Left lung (tissue), 10 donors: ENCODE results near the gene TOP1. TPM values are rescaled to one million over a fixed set of nuclear protein-coding genes. Genes with fewer than 3 reads are reported as not detected.

Source experiments
- ATAC-seq: fragments of 200-7000 bp; cut with Tn5 transposase; one replicate; pipeline ENCODE4 v1.9.1; 2020; ENCODE audit warnings: moderate library complexity
- DNase-seq, 4 donors: peaks; one replicate each; pipeline ENCODE4 v3.0.0-alpha.2; 2013 to 2020
- H3K27ac ChIP-seq, 2 donors: fragments of 200-600 bp; sonication (generic) in 1 of 2; one replicate each; pipeline versions ENCODE4 v1.5.0 to v1.8.0; 2020 to 2021
- H3K27me3 ChIP-seq, 2 donors: fragments of 200-600 bp; sonication (generic) in 1 of 2; one replicate each; pipeline versions ENCODE4 v1.5.0 to v1.8.0; 2020 to 2021
- H3K36me3 ChIP-seq, 2 donors: fragments of 200-600 bp; sonication (generic) in 1 of 2; one replicate each; pipeline versions ENCODE4 v1.5.0 to v1.8.0; 2020 to 2021
- H3K4me1 ChIP-seq, 2 donors: fragments of 200-600 bp; one replicate each; pipeline ENCODE4 v1.8.0; 2021
- H3K4me3 ChIP-seq, 2 donors: fragments of 200-600 bp; sonication (generic) in 1 of 2; one replicate each; pipeline versions ENCODE4 v1.5.0 to v1.8.0; 2020 to 2021; ENCODE audit warnings: mild to moderate bottlenecking in 1 of 2
- H3K9me3 ChIP-seq, 2 donors: fragments of 200-600 bp; sonication (generic) in 1 of 2; one replicate each; pipeline versions ENCODE4 v1.5.0 to v1.8.0; 2020 to 2021
- intact Hi-C, 2 donors: fragments of 100-400 bp; cut with DNase I; formaldehyde crosslinking; loops; one replicate each; pipeline versions ENCODE4 v1.11.2 to v1.14.2; 2022
- polyA plus RNA-seq, 6 donors: library from polyadenylated mRNA; unstranded; fragments of 120-200 nt; gene quantifications; one replicate each; pipeline ENCODE4 v1.2.1, GENCODE V29; 2013; ENCODE audit not compliant: insufficient read length in 6 of 6
- total RNA-seq, 2 donors: library from RNA; stranded (reverse); fragmentation: NEBNext Ultra II Directional; extraction: Animal tissue kit (Norgen Biotek cat#: 25700); gene quantifications; one replicate each; pipeline ENCODE4 v1.2.1, GENCODE V29; 2021
- TF ChIP-seq, protein P1 (sequence below), 2 donors: fragments of 200-600 bp; sonication (generic) in 1 of 2; IDR thresholded peaks; one replicate each; pipeline versions ENCODE4 v1.5.0 to v1.8.0; 2021; ENCODE audit warnings: antibody characterized with exemption in 2 of 2
- donor health status: DM: no; HTN: yes; CAD: no.
- donor health status: DM: no; HTN: no; CAD: no.

The TOP1 gene
- total and polyA plus RNA-seq, 8 donors = 68.0 to 99.3 (median 95.5) TPM

DNA sequence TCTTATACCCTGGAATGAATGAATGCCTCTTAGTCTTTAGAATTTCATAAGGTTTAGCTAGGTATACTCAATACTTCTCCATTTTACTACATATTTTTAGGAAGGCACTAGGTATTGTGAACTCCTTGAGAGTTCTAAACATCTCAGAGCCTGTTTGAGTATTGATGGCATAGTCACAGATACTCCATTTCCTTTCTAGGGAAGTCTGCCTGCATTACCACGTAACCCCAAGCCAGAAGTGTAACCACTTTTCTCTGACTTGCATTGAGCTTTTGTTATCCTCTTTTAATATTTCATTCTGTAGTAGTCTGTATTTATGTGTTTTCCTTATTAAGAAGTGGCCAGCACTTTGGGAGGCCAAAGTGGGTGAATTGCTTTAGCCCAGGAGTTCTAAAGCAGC is 12.2 kb downstream of the TOP1 start:
- H3K27me3 ChIP-seq = no peaks in the 10 kb centered on the region
- TF ChIP-seq, protein P1, sequence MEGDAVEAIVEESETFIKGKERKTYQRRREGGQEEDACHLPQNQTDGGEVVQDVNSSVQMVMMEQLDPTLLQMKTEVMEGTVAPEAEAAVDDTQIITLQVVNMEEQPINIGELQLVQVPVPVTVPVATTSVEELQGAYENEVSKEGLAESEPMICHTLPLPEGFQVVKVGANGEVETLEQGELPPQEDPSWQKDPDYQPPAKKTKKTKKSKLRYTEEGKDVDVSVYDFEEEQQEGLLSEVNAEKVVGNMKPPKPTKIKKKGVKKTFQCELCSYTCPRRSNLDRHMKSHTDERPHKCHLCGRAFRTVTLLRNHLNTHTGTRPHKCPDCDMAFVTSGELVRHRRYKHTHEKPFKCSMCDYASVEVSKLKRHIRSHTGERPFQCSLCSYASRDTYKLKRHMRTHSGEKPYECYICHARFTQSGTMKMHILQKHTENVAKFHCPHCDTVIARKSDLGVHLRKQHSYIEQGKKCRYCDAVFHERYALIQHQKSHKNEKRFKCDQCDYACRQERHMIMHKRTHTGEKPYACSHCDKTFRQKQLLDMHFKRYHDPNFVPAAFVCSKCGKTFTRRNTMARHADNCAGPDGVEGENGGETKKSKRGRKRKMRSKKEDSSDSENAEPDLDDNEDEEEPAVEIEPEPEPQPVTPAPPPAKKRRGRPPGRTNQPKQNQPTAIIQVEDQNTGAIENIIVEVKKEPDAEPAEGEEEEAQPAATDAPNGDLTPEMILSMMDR (IDR thresholded peaks at IDR 0.05) = no peak
- no peak overlapping the region for H3K4me3 ChIP-seq
- H3K4me1 ChIP-seq = peaks cover 2 to 67% of the 10 kb centered on the region in 2 donors
- ATAC-seq (no peak), DNase-seq (no peak)
- H3K36me3 ChIP-seq = peaks cover 0 to 3% of the 10 kb centered on the region in 2 donors
- H3K27ac ChIP-seq = no peak overlapping the region
- intact Hi-C loops = no loop called here
- no peaks in the 10 kb centered on the region for H3K9me3 ChIP-seq

DNA sequence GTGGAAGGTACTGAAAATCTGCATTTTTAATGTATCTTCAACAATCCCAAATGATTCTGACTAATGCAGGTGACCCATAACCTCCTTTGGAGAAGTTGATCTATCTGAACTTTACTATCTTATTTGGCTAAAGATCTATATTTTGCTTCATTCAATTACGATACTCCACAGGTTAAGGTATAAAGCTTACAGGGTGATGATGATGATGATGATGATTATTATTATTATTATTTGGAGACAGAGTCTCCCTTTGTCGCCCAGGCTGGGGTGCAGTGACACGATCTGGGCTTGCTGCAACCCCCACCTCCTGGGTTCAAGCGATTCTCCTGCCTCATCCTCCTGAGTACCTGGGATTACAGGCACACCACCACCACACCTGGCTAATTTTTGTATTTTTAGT is 13.1 kb downstream of the TOP1 start:
- H3K4me3 ChIP-seq = no peak overlapping the region
- H3K27me3 ChIP-seq = no peaks in the 10 kb centered on the region
- TF ChIP-seq, protein P1 (IDR thresholded peaks at IDR 0.05) = no peak
- ATAC-seq (no peak), DNase-seq (no peak)
- H3K9me3 ChIP-seq = no peaks in the 10 kb centered on the region
- H3K4me1 ChIP-seq = peaks cover 9 to 71% of the 10 kb centered on the region in 2 donors
- no peak overlapping the region for H3K27ac ChIP-seq
- peaks cover 0 to 3% of the 10 kb centered on the region in 2 donors for H3K36me3 ChIP-seq
- intact Hi-C loops = no loop called here

GRCh38 chr20:41044409-41045062 is 15.9 kb downstream of the TOP1 start:
- ATAC-seq (no peak), DNase-seq (no peak)
- H3K4me3 ChIP-seq = no peak overlapping the region
- TF ChIP-seq, protein P1 (IDR thresholded peaks at IDR 0.05) = no peak
- H3K27ac ChIP-seq = no peak overlapping the region
- no peaks in the 10 kb centered on the region for H3K36me3 ChIP-seq
- H3K27me3 ChIP-seq = no peaks in the 10 kb centered on the region
- H3K9me3 ChIP-seq = no peaks in the 10 kb centered on the region
- intact Hi-C loops = no loop called here
- peaks cover 37 to 72% of the 10 kb centered on the region in 2 donors for H3K4me1 ChIP-seq

- ATAC-seq (no peak), DNase-seq (no peak)
- TF ChIP-seq, protein P1 (IDR thresholded peaks at IDR 0.05) = no peak
- intact Hi-C loops = no loop called here
- Histone ChIP-seq H3K9me3 (no peaks in the 10 kb centered on the region), H3K4me3 (no peak overlapping the region), H3K36me3 (no peaks in the 10 kb centered on the region), H3K27ac (peak overlapping the region in 1 of 2 donors; percentile 57), H3K27me3 (no peaks in the 10 kb centered on the region), H3K4me1 (peaks cover 49 to 72% of the 10 kb centered on the region in 2 donors)
Measured at GRCh38 chr20:41045671-41046070, 17.0 kb downstream of the TOP1 start.

GRCh38 chr20:41046716-41047115 is 18.1 kb downstream of the TOP1 start:
- H3K9me3 ChIP-seq = no peaks in the 10 kb centered on the region
- ATAC-seq = peak; percentile 64
- no peaks in the 10 kb centered on the region for H3K27me3 ChIP-seq
- peaks cover 58 to 77% of the 10 kb centered on the region in 2 donors for H3K4me1 ChIP-seq
- peak overlapping the region; percentile 33 to 57 for H3K27ac ChIP-seq
- DNase-seq = no peak
- intact Hi-C loops = no loop called here
- H3K36me3 ChIP-seq = no peaks in the 10 kb centered on the region
- TF ChIP-seq, protein P1 (IDR thresholded peaks at IDR 0.05) = no peak
- no peak overlapping the region for H3K4me3 ChIP-seq
